ENCODE measurements around the gene UBE3D. TPM values are rescaled to one million over a fixed set of nuclear protein-coding genes. Genes with fewer than 3 reads are reported as not detected.

UBE3D gene
- total and polyA plus RNA-seq, 2 experiments from 2014 or later = 17.5 to 31.4 TPM

- Mint-ChIP-seq H3K36me3 (ENCODE audit: low read depth) (peaks cover 17% of the 10 kb centered on the region), H3K4me1 (peaks cover 26% of the 10 kb centered on the region), H3K9me3 (no peaks in the 10 kb centered on the region), H3K4me3 (no peak overlapping the region), H3K27ac (no peak overlapping the region; the same call in 1 of the 2 replicates), H3K27me3 (ENCODE audit: insufficient read depth, low read depth, poor library complexity) (peaks cover 4% of the 10 kb centered on the region)
- Histone ChIP-seq H3K9me2 (ENCODE audit: insufficient read depth) (no peaks in the 10 kb centered on the region), H3K4me3 (no peak overlapping the region), H4K20me1 (replicated peaks; ENCODE audit: insufficient read depth) (no peaks in the 10 kb centered on the region), H3K79me2 (replicated peaks; ENCODE audit: insufficient read depth) (no peaks in the 10 kb centered on the region), H2AFZ (no peak overlapping the region), H3K27ac (ENCODE audit: low read depth) (no peak overlapping the region), H3K36me3 (ENCODE audit: insufficient read depth) (no peaks in the 10 kb centered on the region), H3K4me2 (no peak overlapping the region), H3F3A (replicated peaks; ENCODE audit: low read depth) (no peaks in the 10 kb centered on the region; the same call in 1 of the 2 replicates), H3K4me1 (ENCODE audit: insufficient read depth) (peaks cover 26% of the 10 kb centered on the region), H3K27me3 (ENCODE audit: insufficient read depth) (no peaks in the 10 kb centered on the region)
- DNase-seq (ENCODE audit: low spot score) (no peak), ATAC-seq (no peak)
- TF ChIP-seq REST (IDR thresholded peaks at IDR 0.05; ENCODE audit: unreplicated experiment) (no peak), ETS1 (IDR thresholded peaks at IDR 0.05) (no peak), STAT1 (IDR thresholded peaks at IDR 0.05; ENCODE audit: unreplicated experiment) (no peak), EZH2 (IDR thresholded peaks at IDR 0.05; ENCODE audit: low read depth, unreplicated experiment) (no peak), POLR2AphosphoS5 (IDR thresholded peaks at IDR 0.05; ENCODE audit: low read depth) (no peak), JUNB (IDR thresholded peaks at IDR 0.05; ENCODE audit: unreplicated experiment) (no peak), EZH2phosphoT487 (IDR thresholded peaks at IDR 0.05; ENCODE audit: unreplicated experiment) (no peak), NANOG (IDR thresholded peaks at IDR 0.05; ENCODE audit: borderline replicate concordance) (no peak), ZNF331 (CRISPR knock-in tag; IDR thresholded peaks at IDR 0.05; ENCODE audit: low read depth) (no peak), ZNF114 (CRISPR knock-in tag; IDR thresholded peaks at IDR 0.05) (no peak), CTCF (conservative IDR thresholded peaks at IDR 0.05; ENCODE audit: low read depth in 2 of 2) (no peak), CREB1 (CRISPR knock-in tag; IDR thresholded peaks at IDR 0.05; ENCODE audit: low read depth) (no peak), ZNF462 (CRISPR knock-in tag; IDR thresholded peaks at IDR 0.05) (no peak)
Measured at GRCh38 chr6:82955841-82956240, 109.8 kb downstream of the UBE3D start.
